CD4-positive, alpha-beta T cell treated with Interleukin-15 for 4 hours (primary cell): ENCODE results near the gene RAPGEF1.
"Not testable (repeated sequence)": the region's sequence is repeated elsewhere in the genome, so short reads cannot be mapped to it uniquely, and the experiment has no call there.

ENCODE experiments used
- DNase-seq: peaks from one replicate; pipeline ENCODE4 v3.0.0-alpha.2; 2020; ENCODE audit warnings: low spot score

RAPGEF1 gene

DNA sequence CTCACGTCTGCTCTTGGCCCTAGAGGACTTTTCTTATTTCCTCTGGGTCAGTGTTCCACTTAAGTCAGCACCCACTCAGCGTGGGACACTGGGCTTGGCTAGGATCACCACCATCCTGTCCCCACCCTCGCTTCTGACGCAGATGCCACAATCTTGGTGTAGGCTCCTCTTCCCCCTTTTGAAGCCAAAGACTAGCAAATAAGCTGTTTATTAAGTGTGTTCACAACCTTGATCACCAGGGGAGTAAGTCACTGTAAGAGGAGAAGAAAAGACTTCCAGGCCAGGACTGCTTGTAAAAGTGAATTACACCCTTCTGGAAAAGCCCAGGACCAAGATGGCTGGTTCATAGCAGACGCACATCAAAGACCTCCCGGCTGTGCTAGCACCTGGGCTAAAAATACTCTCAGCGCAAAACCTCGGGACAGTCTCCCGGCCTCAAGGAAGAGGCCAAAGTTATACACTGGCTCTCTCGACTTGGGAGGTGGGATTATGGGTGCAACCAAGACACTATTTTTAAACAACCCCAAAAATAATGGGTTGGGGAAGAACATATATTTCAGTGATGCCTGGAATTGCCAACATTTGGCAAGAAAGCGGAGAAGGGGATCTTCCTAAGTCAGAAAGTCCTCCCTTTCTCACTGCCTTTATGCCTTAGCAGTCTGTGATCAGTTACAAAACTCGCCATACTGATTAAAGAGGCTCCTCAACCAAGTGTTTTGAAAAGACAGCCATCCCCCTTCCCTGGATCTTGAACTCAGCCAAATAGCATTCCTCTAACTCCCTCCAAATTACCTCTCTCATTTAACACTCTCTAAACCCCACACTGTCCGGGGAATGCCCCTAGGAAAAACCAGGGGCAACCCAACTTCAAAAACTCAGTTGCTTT, 69.4 kb downstream of the RAPGEF1 start:
- peak; percentile 17 for DNase-seq

DNA sequence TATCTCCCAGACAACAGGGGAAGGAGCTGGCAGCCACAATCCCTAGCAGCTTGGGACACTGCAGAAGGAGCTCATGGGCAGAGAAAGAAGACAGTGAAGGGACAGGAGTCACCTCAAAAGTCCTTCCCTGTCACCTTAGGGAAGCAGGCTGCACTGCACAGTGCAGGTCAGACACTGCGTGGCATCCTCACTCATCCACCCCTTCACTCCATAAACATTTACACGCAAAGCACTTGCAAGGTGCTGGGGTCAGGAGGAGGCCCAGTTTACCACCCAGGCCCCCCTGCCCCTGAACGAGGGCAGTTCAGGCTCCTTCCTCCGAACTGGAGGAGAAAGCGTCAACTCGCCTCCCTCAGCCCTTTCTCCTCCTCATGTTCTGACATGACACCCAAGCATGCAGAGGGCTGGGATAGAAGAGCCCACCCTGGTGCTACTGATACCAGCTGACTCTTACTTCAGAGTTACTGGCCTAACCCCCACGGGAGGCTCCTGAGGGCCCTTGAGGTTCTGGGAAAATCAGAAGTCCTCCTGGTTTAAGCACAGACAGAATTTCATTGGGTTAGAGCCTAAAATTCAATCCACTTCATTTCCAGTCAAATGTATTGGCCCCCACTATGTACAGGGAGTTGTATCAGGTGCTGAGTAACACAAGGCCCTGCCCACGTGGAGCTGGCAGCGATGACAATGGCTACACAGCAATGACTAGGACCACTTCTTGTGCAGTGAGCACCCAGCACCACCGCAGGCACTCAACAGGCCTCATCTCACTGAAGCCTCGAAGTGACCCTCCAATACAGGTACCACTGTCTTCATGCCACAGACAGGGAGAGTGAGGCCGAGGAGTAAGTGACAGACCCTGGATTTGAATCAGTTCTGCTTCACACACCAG, 70.4 kb downstream of the RAPGEF1 start:
- DNase-seq: peak; percentile 25

GRCh38 chr9:131668439-131669268, 71.2 kb downstream of the RAPGEF1 start:
- DNase-seq: peak; percentile 81

- DNase-seq: no peak
Measured at GRCh38 chr9:131668057-131668438, 71.8 kb downstream of the RAPGEF1 start.

DNA sequence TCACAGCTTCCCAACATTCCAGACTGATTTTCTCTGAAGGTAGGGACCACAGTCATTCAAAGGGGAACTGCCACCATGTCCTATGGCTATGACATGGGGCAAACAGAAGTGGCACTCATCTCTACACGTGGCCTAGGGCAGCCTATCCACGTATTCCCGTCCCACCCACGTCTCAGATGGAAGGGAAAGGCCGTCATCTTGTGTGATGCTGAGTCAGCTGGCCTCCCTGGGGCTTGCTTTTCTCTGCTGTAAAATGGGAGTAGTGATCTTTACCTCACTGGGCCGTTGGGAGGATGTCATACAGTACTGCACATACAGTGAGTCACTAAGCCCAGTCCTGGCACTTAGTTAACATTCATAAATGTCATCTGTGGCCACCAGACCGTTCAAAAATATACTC, 72.3 kb downstream of the RAPGEF1 start:
- DNase-seq: peak; percentile 80

- peak; percentile 37 for DNase-seq
Measured at GRCh38 chr9:131666774-131667173, 73.1 kb downstream of the RAPGEF1 start.

- DNase-seq: no peak
Measured at GRCh38 chr9:131666029-131666428, 73.8 kb downstream of the RAPGEF1 start.

DNA sequence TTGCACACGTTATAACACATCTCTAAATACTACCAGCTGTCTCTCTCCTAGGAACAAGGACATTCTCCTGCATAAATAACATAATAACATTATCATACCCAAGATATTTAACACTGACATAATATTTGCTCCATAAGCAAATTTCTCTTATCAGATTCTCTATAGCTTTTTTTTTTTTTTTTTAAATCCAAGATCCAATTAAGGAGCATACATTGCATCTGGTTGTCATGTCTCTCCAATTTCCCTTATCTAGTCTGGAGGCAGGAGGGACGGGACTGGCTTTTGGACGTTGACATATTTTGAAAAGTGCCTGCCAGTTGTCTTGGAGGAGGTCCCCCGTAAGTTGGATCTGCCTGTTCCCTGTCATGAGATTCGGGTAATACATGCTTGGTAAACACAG, 76.6 kb downstream of the RAPGEF1 start:
- no peak for DNase-seq

GRCh38 chr9:131662289-131662621, 77.6 kb downstream of the RAPGEF1 start:
- DNase-seq: not testable (repeated sequence)

DNA sequence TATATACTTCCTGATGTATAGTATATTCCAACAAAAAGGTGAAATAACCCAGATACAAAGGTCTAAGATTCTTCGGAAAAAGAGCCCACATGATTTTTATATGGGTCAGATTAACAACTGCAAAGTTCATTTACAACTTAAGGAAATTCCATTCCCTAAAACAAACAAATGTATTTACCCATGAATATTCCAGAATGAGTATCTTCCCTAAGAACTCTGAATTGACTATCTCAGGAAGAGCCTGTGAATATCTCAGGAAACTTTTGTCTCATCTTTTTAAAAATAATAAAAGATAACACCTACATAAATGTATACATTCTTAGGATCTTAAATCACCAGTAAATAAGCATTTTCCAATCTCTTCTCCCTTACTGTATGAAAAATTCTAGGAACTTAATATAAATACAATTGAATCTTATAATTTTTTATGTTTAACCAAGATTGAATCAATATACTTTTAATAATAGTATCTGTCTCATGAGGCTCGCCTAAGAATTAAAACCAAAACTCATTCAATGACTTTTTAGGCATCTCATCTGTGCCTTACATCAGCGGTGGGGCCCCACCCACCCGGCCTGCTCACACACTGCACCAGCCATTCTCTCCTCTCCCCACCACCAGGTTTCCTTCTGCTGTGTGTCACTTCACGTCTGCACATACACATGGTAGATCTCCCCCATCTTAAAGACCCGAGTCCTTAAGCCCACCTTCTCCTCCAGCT, 78.1 kb downstream of the RAPGEF1 start:
- DNase-seq: peak; percentile 72

- no peak for DNase-seq
Measured at GRCh38 chr9:131660466-131661405, 79.1 kb downstream of the RAPGEF1 start.

DNA sequence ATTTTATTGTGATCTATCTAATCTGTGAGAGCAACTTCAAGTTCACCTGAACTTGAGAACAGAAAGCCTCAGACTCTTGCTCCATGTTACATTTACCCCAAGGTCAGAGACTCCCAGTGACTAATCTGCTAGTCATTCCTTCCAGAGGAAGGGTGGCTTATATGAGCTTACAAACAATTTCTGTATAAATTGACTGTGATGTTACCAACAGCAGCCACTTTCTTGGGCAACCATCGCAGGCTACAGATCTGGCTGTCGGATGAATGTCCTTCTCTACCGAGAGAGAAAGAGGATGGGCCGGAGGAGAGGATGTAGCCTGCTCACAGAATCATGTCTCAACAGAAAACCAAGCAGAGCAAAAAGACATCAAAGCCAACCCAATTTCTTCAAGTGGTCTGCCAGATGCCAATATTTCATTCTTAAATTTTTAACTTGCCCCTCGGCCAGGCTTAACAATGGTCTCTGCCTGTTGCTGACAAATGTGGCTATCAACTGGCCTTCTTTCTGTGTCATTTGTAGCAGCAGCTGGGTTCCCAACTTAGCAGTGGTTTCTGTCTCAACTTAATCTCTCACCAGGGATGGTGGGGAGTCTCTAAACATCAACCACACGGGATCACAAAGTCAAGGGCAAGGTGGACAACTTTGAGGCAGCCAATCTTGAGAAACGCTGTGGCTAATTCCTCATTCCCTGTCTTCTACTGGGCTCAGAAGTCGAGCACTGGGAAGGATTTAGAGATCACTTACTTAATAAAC, 81.3 kb downstream of the RAPGEF1 start:
- peak; percentile 61 for DNase-seq

GRCh38 chr9:131657940-131658339, 81.9 kb downstream of the RAPGEF1 start:
- no peak for DNase-seq

- DNase-seq: no peak
Measured at GRCh38 chr9:131657456-131657855, 82.4 kb downstream of the RAPGEF1 start.

- DNase-seq: peak; percentile 34
Measured at GRCh38 chr9:131657037-131657377, 82.9 kb downstream of the RAPGEF1 start.

DNA sequence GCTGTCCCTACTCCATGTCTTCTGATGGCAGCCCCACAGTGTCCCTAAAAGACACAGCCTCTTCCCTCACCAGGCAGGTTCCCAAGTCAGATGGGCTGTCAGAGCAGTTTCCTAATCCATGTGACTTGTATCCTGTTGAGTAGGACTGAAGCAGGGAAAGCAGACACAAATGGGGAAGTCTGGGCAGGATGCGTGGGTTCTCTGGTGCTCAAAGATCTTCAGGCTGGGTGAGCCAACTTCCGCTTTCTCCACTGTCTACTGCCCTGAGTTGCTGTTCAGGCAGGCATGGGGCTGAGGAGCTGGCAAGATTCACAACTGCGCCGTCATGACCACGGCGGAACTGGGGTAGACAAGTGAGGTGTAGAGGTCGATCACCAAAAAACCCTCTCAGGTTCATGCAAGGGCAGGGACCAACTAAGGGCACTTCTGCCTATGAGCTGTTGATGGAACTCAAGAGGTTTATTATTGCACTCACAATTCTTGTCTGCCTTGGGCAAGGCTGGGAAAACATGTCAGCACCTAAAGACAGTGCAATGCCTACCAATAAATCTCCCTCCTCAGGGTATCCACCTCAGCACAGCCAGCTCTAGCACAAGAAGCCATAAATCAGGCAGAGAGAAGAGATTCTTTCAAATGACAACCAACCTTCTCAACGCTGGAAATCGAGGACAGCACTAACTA, 83.4 kb downstream of the RAPGEF1 start:
- DNase-seq: peak; percentile 76

DNA sequence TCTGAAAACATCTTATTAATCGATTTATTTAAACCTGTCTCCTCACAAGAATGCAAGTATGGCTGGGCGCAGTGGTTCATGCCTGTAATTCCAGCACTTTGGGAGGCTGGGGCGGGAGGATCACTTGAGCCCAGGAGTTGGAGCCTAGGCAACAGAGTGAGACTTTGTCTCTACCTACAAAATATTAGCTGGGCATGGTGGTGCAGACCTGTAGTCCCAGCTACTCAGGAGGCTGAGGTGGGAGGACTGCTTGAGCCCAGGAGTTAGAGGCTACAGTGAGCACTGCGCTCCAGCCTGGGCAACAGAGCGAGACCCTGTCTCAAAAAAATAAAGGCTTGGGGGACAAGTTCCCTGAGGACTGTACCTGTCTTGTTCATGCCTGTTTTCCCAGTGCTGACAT, 85.5 kb downstream of the RAPGEF1 start:
- DNase-seq: not testable (repeated sequence)

DNA sequence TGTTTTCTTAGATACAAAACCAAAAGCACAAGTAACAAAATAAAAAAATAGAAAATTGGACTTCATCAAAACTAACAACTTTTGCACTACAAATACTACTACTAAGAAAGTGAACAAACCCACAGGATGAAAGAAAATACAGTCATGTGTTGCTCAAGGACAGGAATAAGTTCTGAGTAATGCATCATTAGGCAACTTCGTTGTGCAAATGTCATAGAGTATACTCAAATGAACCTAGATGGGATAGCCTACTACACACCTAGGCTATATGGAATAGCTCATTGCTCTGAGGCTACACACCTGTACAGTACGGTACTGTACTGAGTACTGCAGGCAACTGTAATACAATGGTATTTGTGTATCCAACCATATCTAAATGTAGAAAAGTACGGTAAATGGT, 88.3 kb downstream of the RAPGEF1 start:
- peak; percentile 25 for DNase-seq

DNA sequence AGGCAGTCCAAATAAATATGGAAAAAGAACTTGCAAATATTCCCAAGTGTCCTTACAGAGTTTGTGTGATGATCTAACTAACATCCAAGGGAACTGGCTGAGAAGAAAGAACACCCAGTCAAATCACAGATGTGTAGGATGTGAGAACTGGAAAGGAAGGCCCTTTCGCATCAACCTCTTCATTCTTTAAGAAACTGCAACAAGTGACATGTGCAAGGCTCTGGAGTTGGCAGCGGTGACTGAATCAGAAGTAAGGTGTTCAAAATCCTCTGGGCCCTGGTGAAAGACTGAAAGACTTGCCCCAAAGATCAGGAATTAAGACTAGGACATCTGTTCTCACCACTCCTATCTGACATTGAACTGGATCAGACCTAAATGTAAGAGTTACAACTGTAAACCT, 88.7 kb downstream of the RAPGEF1 start:
- DNase-seq: no peak
